ENCODE results near the gene SUCLG2.

- TF ChIP-seq, protein P1, sequence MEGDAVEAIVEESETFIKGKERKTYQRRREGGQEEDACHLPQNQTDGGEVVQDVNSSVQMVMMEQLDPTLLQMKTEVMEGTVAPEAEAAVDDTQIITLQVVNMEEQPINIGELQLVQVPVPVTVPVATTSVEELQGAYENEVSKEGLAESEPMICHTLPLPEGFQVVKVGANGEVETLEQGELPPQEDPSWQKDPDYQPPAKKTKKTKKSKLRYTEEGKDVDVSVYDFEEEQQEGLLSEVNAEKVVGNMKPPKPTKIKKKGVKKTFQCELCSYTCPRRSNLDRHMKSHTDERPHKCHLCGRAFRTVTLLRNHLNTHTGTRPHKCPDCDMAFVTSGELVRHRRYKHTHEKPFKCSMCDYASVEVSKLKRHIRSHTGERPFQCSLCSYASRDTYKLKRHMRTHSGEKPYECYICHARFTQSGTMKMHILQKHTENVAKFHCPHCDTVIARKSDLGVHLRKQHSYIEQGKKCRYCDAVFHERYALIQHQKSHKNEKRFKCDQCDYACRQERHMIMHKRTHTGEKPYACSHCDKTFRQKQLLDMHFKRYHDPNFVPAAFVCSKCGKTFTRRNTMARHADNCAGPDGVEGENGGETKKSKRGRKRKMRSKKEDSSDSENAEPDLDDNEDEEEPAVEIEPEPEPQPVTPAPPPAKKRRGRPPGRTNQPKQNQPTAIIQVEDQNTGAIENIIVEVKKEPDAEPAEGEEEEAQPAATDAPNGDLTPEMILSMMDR (IDR thresholded peaks at IDR 0.05) = no peak
- TF ChIP-seq POLR2A (IDR thresholded peaks at IDR 0.05) = no peak
These were observed 46.4 kb downstream of the SUCLG2 start for GRCh38 chr3:67608034-67608433.
